BJ (cell line): ENCODE results near the gene CCL11. TPM values are rescaled to one million over a fixed set of nuclear protein-coding genes. Genes with fewer than 3 reads are reported as not detected.

Experiments
- CTCF ChIA-PET: fragments of 350-600 bp; formaldehyde crosslinking; extraction: SDS; loops from one replicate; lab custom pipeline; 2021; ENCODE audit warnings: antibody characterized with exemption, inconsistent platforms; lab: Yijun Ruan, JAX
- POLR2A ChIA-PET: fragments of 300-600 bp; sonication (Branson Sonifier 250); formaldehyde crosslinking; extraction: SDS; loops from one replicate; lab custom pipeline; 2021; ENCODE audit warnings: antibody characterized with exemption; lab: Charles Lee
- DNase-seq: peaks from one replicate; pipeline ENCODE4 v3.0.0-alpha.2; 2011; ENCODE audit warnings: low read depth
- H3K27me3 ChIP-seq: 2 replicates; pipeline ENCODE4 v1.6.0; 2011; ENCODE audit warnings: low read length; ENCODE audit not compliant: control insufficient read depth, insufficient read depth
- H3K36me3 ChIP-seq: 2 replicates; pipeline ENCODE4 v1.5.1; 2011; ENCODE audit warnings: low read length; ENCODE audit not compliant: control insufficient read depth, insufficient read depth
- H3K4me3 ChIP-seq: 2 replicates; pipeline ENCODE4 v1.5.1; 2011; ENCODE audit warnings: low read depth, mild to moderate bottlenecking, control low read depth, low read length
- polyA plus RNA-seq: library from polyadenylated mRNA; depleted of rRNA; stranded (reverse); fragments of >200 nt; gene quantifications from 2 replicates; pipeline ENCODE4 v1.2.3, GENCODE V29; 2011
- TF ChIP-seq, protein P1 (sequence below): IDR thresholded peaks from 2 replicates; pipeline ENCODE4 v1.5.1; 2011; ENCODE audit warnings: low read depth, mild to moderate bottlenecking, control low read depth, inconsistent platforms, low read length, moderate library complexity; ENCODE audit not compliant: insufficient read depth

The CCL11 gene
- polyA plus RNA-seq, 1 experiment = 0.55 TPM

DNA sequence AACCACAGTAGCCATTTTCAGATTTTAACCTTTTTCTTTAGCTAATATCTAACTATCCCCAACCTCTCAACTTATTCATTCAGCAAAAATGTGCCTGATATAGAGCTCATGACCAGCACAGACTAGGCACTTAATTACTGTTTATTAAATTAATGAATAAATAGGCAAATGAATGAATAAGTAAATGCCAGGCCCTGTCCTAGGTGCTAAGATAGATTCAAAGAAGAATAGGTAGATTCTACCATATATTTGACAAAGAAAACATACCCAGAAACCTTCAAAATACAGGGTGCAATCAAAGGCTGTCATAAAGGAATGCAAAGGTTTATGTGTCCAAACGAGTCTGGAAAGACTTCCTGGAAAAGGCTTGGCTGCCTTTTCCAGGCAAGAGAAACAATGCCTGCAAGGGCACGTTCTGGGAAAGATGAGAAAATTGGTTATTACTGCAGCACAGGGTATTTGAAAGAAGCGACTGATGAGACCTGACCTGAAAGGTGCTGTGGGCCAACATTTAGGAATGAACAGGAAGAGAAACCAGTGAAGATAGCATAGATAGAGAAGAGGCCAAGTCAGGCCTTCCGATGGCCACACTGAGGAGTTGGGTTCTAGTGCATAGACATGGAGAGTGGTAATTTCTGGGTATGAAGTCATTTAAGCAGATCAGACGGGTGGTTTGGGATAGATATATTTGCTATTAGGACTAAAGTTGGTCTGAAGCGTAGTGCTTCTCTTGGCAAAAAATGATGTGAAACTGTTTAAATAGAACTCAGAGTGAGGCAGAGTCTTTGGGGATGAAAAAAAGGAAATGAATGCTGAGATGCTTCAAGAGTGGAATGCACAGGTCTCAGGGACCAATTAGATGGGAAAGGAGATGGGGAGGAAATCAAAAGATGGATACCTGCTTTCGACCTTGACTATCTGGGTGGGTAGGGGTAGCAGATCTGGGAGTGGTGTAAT is 41.9 kb upstream of the CCL11 start:
- Histone ChIP-seq H3K4me3 (no peak overlapping the region), H3K36me3 (no peaks in the 10 kb centered on the region), H3K27me3 (no peaks in the 10 kb centered on the region)
- no peak for DNase-seq
- TF ChIP-seq, protein P1, sequence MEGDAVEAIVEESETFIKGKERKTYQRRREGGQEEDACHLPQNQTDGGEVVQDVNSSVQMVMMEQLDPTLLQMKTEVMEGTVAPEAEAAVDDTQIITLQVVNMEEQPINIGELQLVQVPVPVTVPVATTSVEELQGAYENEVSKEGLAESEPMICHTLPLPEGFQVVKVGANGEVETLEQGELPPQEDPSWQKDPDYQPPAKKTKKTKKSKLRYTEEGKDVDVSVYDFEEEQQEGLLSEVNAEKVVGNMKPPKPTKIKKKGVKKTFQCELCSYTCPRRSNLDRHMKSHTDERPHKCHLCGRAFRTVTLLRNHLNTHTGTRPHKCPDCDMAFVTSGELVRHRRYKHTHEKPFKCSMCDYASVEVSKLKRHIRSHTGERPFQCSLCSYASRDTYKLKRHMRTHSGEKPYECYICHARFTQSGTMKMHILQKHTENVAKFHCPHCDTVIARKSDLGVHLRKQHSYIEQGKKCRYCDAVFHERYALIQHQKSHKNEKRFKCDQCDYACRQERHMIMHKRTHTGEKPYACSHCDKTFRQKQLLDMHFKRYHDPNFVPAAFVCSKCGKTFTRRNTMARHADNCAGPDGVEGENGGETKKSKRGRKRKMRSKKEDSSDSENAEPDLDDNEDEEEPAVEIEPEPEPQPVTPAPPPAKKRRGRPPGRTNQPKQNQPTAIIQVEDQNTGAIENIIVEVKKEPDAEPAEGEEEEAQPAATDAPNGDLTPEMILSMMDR = no peak
- POLR2A ChIA-PET = no interaction called here
- CTCF ChIA-PET = no interaction called here

DNA sequence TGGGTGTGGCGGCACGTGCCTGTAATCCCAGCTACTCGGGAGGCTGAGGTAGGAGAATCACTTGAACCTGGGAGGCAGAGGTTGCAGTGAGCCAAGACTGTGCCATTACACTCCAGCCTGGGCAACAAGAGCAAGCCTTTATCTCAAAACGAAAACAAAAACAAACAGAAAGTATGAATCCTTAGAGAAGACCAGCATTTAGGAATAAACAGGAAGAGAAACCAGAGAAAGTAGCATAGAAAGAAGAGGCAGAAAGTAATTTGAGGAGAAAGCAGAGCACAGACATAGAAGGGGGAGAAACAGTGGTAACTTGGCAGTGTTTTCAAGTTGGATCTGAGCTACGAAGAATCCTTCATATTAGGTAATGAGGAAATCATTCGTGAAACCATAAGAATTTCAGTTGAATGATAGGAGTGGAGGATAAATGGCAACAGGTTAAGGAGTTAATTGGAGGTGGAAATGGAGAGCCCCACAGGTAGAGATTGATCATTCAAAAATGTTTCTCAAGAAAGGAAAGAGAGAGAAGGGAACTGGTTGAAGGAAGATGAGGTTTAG is 40.1 kb upstream of the CCL11 start:
- POLR2A ChIA-PET = no interaction called here
- Histone ChIP-seq H3K4me3 (no peak overlapping the region), H3K36me3 (no peaks in the 10 kb centered on the region), H3K27me3 (no peaks in the 10 kb centered on the region)
- no peak for DNase-seq
- TF ChIP-seq, protein P1 = no peak
- CTCF ChIA-PET = no interaction called here

DNA sequence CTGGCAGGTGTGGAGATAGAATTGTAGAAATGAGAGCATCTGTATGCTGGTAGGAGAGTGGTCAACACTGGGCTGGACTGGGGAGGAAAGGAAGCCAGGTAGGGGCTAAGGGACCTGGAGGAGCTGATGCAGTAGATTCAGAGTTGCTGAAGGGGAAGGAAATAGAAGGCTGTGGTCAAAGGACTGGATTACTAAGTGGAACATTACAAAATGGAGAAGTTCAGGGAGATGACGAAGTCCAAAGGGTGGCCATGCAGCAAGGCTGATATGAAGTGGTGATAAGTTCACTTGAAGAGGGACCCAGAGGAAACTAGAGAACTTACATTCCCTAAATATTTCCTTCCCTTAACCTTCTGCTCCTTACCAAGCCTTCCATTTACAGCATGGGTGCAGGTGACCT is 39.1 kb upstream of the CCL11 start:
- DNase-seq = no peak
- Histone ChIP-seq H3K27me3 (no peaks in the 10 kb centered on the region), H3K4me3 (no peak overlapping the region), H3K36me3 (no peaks in the 10 kb centered on the region)
- ChIA-PET POLR2A (no interaction called here), CTCF (no interaction called here)
- TF ChIP-seq, protein P1 = no peak

DNA sequence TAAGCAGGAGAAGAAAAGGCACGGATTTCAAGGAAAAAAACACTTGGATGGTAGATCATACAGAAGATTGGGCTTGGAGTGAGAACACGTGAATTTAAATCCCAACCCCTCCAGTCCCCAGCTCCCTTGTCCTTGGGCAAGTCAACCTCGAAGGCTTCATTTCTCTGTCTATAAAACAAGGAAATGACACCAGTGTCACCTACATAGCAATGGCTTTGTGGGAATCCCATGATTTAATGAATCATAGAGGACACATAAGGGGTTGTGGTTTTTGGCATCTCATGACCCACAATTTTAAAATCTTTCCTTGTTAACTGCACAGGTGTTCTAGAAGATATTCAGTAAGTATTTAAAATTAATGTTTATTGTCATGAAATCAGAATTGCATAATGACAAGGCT is 38.7 kb upstream of the CCL11 start:
- no peaks in the 10 kb centered on the region for H3K27me3 ChIP-seq
- no peak overlapping the region for H3K4me3 ChIP-seq
- no peak for DNase-seq
- POLR2A ChIA-PET = no interaction called here
- TF ChIP-seq, protein P1 = no peak
- H3K36me3 ChIP-seq = no peaks in the 10 kb centered on the region
- CTCF ChIA-PET = no interaction called here

DNA sequence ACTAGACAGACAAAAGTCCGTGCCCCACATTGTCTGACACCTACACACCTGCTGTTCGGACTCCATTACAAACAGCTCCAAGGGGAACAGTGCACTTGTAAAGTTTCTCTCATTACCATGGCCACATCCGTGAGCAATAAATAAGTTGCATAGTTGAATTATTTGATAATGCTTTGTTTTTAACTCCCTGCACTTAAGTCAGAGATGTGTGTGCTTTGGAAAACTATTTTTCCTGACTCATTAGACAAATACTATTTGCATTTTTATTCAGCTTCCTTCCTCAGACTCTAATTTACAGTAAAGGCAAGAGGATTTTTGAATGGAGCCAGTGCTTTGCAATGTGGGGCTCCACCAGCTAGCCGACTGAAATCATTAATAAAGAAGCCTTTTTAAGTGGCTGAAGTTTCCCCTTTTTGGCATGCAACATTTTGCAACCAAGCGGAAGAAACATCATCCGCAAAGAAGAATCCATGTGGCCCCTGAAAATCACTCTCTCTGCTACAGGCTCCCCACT is 37.0 kb upstream of the CCL11 start:
- no peaks in the 10 kb centered on the region for H3K27me3 ChIP-seq
- TF ChIP-seq, protein P1 = no peak
- DNase-seq = peak; percentile 94
- H3K36me3 ChIP-seq = no peaks in the 10 kb centered on the region
- ChIA-PET POLR2A (no interaction called here), CTCF (interaction anchor here (0.6 to 3.8 kb wide), 13 partner anchors 10 to 1465 kb away, joined by 3 to 34 read pairs (median 3); partner anchors contain the start of gene CCL1)
- H3K4me3 ChIP-seq = no peak overlapping the region
